Urothelium cell line (cell line): ENCODE data around the gene MUC21.

ENCODE experiments used
- DNase-seq: peaks from one replicate; pipeline ENCODE4 v3.0.0; 2011; ENCODE audit warnings: low spot score, mixed read lengths
- FAIRE-seq: peaks from 2 replicates; lab custom pipeline; 2011; peaks lifted over from hg19 to GRCh38; lab: Jason Lieb, UNC

Gene MUC21

DNA sequence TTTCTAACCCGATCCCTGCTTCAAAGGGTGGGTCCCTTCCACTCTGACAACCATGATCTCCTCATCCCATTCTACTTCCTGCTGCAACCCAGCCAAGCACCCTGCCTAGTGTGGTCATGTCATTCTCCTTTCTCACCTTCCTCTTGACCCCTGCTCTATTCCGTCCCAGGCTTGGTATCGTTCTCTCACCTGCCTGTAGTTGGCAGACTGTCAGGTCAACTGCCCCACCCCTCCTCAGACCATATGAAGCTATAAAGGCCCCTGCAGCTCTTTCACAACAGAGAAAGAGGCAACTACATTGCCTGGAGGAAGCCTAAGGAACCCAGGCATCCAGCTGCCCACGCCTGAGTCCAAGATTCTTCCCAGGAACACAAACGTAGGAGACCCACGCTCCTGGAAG lies at the start of gene MUC21:
Gene MUC21 (plus strand): TSS at position 280 of the 400 bp plus-strand sequence. CDS start 241 bp downstream, outside the sequence.
- FAIRE-seq (no peak), DNase-seq (no peak)

DNA sequence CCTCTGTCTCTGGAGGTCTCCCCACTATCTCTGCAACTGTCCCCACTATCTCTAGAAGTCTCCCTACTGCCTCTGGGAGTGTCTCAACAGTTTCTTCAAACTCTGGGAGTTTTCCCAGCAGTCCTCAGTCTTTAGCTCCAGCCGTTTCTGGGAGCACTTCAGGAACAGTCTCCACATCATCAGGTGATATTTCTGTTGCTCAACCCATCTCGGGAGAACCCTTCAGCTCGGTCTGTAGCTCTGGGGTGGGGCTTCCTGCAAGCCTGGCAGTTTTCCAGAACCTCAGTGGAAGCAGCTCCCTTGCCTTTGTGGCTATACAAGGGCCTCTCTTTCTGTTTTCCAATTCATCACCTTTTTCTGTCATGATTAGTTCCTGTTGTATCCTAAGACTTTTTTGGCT lies 48.5 kb upstream of the MUC21 start:
- no peak for FAIRE-seq
- DNase-seq, result peak; percentile 18

DNA sequence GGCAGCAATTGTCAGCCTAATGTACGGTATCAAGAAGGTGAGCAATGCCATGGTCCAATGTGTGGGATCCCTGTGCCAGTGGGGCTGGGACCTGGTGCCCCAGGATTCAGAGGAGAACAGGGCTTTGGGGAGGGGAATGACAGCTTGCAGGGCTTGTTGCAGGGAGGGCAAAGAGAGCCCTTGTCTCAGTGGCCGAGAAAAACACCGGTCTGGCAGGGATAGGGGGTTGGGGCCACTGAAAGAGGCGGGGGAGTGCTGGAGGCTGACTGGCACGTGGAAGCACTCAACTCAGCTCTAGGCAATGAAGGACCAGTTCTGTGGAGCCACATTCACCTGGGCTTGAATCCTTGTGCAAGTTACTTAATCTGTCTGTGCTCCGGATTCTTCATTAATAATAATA lies 46.3 kb upstream of the MUC21 start:
- DNase-seq (no peak), FAIRE-seq (no peak)

DNA sequence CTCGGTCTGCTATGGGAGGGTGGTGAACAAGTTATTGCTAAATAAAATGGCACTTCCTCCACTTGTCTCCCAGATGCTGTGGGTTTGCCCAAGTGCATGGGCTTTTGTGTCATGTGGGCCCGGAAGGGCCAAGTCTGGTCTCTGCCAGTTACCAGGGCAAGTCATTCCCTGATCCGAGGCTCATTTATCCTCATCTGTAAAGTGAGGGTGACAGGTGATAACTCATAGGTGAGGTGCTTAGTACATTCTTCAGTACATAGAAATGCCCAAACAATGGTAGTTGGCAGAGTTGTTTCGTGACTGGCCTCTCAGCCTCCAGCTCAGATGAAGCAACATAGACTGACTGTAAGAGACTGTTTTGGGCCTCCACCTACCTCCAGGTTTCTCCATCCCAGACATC lies 44.8 kb upstream of the MUC21 start:
- FAIRE-seq (no peak), DNase-seq (no peak)

DNA sequence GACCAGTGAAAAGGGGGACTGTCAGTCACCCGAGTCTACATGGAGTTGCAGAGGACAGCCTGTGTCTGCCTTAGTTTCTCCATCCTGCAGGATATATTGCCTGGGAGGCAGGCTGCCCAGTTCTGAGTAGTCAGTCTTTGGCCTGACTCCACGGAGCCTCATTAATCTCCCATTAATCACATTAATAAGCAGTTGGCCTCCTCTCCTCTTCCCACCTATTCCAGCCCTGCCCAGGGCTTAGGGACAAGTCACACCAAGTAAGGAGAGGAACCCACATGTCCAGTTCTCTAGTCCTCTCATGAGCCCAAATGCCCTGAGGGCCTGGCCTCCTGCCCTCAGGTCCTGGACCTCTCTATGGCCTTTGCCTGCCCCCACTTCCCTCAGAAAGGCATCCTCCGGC lies 44.0 kb upstream of the MUC21 start:
- no peak for FAIRE-seq
- no peak for DNase-seq

DNA sequence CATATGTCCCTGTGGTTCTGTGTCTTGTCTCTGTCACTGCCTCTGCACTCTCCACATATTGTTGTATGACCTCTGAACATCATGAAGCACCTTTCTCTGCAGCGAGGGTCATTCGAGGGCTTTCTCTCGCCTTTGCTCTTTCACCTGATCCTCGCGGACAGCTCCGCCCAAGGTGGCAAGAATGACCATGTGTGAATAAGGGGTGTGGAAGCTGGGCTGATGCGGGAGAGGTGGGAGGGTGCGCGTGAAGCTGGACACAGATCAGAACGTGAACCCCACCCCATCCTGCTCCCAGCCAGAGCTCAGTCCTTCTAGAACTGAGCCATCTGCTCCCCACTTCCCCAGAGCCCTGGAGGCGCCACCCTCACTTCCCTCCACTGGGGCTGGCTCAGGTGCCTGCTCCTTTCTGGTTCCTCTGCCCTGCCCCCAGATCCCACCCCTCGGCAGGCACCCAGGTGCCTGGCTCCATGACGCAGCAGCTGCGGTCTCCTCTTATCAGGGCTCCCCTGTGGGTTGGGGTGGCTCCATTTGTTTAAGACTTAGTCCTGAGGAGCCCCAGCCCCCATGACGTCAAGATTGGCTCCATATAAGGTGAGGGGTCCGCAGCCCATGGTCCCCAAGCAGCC lies 43.0 kb upstream of the MUC21 start, which contains the start of gene MUCL3:
Gene MUCL3 (plus strand): TSS at position 613 of the 626 bp plus-strand sequence. CDS start 27 bp downstream, outside the sequence.
- no peak for DNase-seq
- no peak for FAIRE-seq

DNA sequence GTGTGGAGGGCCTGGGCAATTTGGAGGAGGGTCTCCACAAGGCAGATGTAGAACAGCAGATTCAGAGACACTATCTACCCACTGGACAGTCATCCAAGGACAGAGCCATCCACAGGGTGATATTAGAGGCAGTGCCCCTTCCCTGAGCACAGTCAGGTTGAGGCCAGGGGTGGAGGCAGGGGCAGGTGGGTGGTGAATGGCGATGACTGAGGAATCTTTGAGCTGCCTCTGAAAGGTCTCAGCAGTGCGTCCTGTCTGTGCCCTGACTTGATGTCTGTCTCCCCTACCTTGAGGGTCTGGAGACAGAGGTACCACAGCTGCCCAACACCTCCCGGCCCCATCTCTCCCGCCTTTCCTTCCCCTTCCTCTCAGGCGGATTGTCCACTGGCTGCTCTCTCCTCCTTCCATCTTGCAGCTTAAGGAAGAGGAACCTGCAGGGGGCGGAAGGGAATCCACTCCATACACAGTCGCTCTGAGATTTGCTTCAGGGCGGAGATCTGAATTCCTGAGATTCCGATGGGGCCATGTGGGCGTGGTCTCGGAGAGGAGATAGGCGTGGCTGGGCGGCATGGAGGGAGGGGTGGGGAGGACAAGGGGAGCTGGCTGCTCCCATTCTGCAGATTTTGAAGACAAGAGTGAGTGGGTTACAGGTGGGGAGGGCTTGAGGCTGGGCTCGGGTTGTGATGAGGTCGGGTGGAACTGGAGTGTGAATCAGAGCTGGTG lies 41.0 kb upstream of the MUC21 start:
- FAIRE-seq (peak; percentile 83), DNase-seq (peak; percentile 94)

DNA sequence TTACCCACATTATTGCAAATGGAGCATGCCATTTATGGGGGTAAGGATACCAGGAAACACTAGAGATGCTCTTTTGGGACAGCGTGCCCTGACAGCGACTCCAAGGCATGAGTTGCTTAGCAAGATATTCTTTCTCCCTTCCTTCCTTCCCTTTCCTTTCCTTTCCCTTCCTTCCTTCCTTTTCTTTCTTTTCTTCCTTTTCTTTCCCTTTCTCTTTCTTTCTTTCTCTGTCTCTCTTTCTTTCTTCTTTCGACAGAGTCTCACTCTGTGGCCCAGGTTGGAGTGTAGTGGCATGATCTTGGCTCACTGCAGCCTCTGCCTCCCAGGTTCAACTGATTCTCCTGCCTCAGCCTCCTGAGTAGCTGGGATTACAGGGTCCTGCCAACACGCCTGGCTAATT lies 39.5 kb upstream of the MUC21 start:
- FAIRE-seq (no peak), DNase-seq (no peak)

DNA sequence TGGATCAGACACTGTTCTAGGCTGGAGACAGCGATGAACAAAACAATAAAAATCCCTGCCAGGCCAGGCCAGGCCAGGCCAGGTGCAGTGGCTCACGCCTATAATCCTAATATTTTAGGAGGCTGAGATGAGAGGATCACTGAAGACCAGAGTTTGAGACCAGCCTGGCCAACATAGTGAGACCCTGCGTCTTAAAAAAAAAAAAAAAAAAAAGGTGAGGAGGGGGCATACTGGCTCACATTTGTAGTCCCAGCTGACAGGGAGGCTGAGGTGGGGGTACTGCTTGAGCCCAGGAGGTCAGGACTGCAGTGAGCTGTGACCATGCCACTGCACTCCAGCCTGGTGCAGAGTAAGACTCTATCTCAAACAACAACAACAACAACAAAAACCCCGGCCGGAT lies 38.2 kb upstream of the MUC21 start:
- FAIRE-seq (no peak), DNase-seq (no peak)

DNA sequence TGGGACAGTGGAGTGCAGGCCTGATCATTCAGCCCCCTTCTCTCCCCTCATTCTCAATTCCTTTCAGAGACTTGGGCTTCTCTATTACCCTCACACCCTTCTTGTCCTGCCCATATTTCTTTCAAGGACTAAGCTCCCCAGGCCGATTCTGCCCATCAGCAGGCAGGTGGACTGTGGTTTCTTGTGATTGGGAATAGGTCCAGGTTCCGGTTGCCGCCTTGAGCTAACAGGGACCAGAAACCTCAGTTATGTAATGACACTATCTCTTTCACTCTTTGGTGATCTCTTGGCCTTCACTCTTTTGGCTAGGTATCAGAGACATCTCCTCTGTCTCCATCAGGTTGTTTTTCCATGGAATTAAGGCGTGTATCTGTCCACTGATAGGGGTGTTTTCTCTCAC lies 36.3 kb upstream of the MUC21 start:
- no peak for FAIRE-seq
- DNase-seq, result no peak

DNA sequence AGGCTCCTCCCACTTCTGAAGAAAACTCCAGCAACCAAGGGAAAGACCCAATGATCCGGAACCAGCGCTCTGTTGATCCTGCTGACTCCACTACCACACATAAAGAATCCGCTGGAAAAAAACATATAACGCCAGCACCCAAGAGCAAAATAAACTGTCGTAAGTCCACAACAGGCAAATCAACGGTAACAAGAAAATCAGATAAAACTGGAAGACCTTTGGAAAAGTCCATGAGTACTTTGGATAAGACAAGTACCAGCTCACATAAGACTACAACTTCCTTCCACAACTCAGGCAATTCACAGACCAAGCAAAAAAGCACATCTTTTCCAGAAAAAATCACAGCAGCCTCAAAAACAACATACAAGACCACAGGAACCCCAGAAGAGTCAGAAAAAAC lies 34.7 kb upstream of the MUC21 start:
- DNase-seq, result no peak
- no peak for FAIRE-seq

DNA sequence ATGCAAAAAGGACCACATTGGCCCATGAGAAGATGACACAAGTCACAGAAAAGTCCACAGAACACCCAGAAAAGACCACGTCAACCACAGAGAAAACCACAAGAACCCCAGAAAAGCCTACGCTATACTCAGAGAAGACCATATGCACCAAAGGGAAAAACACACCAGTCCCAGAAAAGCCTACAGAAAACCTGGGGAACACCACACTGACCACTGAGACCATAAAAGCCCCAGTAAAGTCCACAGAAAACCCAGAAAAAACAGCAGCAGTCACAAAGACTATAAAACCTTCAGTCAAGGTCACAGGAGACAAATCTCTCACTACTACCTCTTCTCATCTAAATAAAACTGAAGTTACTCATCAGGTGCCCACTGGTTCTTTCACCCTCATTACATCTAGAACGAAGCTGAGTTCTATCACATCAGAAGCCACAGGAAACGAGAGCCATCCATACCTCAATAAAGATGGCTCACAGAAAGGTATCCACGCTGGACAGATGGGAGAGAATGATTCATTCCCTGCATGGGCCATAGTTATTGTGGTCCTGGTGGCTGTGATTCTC lies 31.5 kb upstream of the MUC21 start:
- no peak for FAIRE-seq

DNA sequence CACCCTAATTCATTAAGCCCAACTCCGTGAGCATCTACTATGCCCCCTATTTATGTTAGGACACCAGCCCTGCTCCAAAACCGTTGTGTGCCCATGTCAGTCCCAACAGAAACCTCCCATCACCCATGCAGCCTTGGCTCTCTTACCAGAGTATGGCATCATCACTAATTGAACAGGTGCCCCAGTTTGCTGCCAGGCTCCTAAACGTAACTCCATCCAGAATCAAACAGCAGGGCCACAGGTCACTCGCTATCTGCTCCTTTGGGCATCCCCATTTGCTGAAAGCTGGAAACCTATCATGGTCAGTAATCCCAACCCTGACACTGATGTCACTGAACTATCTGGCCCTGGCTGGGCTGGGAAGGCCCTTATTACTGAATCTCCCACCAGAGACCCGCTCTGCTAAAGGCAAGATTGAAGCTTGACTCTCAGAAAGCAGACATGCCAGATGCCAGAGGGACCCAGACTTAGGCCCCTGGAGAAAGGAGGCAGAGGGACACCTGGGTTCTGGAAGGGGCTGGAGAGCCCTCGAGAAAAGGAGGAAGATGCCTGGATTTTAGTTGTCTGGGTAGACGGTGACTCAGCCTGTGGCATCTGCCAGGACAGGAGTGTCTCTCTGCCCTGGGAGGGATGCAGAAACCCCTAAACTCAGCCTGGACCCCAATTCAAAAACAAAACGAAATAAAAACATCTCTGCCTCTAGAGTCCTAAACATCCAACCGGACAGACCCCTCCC lies 28.7 kb upstream of the MUC21 start:
- no peak for DNase-seq
- no peak for FAIRE-seq

More for the DNA sequence above, 31.5 kb upstream of the MUC21 start:
- DNase-seq, result no peak

DNA sequence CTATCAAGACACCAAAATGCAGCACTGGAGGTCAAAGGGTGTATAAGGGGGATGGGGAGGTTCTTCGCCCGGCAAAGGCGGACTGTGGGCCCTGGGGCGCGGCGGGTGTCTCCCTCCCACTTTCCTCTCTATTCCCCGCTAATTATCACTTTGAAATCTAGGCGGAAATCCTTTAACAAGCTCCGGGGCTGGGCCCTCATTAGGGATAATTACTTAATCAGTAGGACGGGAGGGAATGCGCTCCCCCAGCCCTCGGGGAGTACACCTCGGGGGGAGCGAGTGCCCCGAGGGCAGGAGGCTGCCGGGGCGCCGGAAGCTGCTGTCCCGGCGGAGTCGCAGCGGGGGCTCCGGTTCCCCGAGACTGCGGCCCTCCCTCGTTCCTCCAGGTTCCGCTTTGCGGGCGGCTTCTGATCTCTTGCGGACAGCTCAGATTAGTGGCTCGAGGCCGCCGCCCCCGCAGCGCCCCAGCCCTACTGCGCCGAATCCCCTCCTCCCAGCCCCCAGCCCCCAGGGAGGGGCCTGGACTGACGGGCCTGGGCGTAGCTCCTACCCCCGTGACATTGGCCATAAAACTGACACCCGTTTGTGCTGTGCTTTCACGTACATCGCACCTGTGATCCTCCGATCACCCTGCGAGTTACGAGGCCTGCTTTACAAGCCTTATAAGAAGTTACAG lies 28.0 kb upstream of the MUC21 start:
- DNase-seq, result no peak
- no peak for FAIRE-seq

DNA sequence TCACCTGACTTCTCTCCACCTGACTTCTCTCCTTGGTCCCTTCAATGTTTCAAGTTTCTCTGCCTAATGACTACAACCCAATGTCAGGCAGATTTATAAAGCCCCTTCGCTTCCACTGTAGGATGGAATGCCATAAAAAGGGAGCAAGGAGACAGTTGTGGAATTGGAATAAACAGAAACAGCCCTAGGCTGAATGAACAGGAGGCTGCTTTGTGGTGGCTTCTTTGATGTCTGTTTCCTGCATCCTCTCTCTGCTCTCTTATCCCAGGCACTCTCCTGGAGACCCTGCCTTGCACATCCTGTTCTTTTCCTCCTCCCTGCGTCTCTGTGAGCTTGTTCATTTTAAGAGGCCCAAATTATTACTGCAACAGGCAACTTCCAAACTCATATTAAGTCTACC lies 25.8 kb upstream of the MUC21 start:
- DNase-seq (no peak), FAIRE-seq (no peak)

DNA sequence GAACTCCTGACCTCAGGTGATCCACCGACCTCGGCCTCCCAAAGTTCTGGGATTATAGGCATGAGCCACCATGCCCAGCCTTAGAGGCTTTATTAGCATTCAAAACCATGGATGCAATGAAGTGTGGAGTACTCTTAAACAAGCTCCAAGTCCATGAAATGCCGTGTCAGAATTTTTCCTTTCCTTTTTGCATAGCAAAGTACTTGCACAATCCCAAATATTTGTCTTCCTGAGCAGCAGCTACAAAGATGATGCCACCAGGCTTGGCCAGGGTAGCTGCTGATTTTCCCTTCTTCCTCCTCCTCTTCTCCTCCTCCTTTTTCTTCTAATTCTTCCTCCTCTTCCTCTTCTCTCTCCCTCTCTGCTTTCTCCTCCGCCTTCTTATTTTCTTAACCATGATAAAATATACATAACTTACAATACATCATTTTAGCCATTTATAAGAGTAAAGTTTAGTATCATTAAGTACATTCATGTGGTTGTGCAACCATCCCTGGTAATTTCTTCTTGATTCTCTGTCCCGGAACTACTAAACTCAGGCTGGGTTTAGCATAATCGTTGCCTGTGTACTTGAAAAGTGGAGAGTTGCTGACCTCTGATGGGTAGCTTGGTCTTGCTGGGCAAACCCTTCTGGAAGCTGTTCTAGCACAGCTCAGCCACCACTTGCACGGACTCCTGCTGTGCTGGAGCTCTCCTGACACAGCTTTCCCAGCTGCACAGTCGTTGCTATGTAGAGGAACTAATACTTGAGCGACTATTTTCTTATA lies 22.4 kb upstream of the MUC21 start:
- FAIRE-seq (no peak), DNase-seq (no peak)

DNA sequence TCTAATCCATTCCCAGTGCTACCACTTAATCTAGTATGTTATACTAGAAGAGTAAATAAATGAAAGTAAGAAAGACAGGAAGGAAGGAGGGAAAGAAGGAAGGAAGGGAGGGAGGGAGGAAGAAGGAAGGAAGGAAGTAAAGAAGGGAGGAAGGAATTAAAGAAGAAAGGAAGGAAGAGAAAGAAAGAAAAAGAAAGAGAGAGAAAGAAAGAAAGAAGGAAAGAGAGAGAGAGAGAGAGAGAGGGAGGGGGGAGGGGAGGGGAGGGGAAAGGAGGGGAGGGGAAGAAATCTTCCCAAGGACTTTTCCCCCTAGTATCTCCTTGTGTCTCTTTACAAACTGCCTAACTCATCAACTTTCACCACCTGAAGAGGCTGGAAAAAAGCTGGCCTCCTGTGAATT lies 20.8 kb upstream of the MUC21 start:
- DNase-seq, result no peak
- no peak for FAIRE-seq

DNA sequence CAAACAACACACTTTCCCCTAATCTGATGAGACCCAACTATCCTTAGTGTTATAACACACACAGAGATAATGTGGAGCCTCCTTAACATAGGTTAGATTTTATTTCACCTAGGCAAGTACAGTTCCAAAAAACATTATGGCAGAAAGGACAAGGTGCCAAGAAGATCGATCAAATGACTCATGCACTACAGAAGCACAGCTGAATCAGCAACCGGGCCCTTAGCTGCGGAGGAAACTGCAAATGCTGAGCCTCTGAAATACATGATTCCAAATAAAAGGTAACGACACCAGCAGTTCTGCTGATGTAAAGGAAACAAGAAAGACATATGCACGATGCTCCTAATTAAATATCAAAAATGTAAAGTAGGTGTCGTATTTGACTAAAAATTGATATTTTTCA lies 19.9 kb upstream of the MUC21 start:
- DNase-seq (peak; percentile 54), FAIRE-seq (no peak)

DNA sequence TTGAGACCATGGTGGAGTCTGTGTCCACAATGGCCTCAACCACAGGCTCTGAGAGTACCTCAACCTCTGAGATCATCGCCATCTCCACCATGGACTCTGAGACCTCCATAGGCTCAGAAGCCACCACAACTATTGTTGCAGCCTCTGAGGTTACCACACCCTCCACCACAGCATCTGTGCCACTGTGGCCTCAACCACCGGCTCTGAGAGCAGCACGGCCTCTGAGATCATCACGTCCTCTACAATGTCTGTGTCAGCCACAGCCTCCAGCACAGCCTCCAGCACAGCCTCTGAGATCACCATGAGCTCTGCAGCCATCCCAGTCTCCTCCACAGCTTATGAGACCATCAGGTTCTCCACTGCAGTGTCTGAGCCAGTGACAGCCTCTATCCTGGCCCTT lies 19.4 kb upstream of the MUC21 start:
- DNase-seq (peak; percentile 36), FAIRE-seq (no peak)

DNA sequence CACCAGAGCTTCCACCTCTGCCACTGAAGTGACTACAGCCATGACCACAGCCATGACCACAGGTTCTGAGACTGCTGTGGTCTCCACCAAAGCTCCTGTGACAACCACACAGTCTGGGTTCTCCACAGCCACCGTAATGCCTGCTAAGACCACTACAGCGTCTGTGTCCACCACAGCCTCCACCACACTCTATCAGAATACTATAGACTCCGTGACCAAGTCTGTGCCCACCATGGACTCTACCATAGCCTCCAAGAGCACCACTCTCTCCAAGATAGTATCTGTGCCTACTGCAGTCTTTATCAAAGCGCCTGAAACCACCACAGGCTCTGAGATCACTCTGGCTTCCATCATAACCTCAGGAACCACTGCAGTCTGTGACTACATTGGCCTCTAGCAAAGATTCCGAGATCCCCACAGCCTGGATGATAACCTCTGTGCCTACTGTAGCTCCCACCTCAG lies 18.3 kb upstream of the MUC21 start:
- FAIRE-seq (no peak), DNase-seq (no peak)
